ENCODE results near the gene CLSTN3.

The CLSTN3 gene

GRCh38 chr12:7101047-7101693 lies 29.0 kb upstream of the CLSTN3 start:
- no peaks in the 10 kb centered on the region for H3K36me3 ChIP-seq (replicated peaks; ENCODE audit: insufficient read depth, low read length)
- no peak overlapping the region for H3K4me3 ChIP-seq (ENCODE audit: low read length)
- no peaks in the 10 kb centered on the region for H3K9me2 ChIP-seq (replicated peaks; ENCODE audit: insufficient read depth, low read length)
- H3K27ac ChIP-seq (ENCODE audit: low read length), result no peak overlapping the region
- TF ChIP-seq EZH2 (optimal IDR thresholded peaks at IDR 0.05; ENCODE audit: low read depth, low read length), result no peak
- no peak for TF ChIP-seq EZH2phosphoT487 (IDR thresholded peaks at IDR 0.05; ENCODE audit: low read length)
- H3F3A ChIP-seq (ENCODE audit: insufficient read depth, low read length), result no peaks in the 10 kb centered on the region
- H3K79me2 ChIP-seq (ENCODE audit: low read length), result no peaks in the 10 kb centered on the region
- DNase-seq, result no peak
- no peaks in the 10 kb centered on the region for H4K20me1 ChIP-seq (ENCODE audit: insufficient read depth, low read length)
- no peaks in the 10 kb centered on the region for H3K9me3 ChIP-seq (replicated peaks; ENCODE audit: insufficient read depth, low read length)
- no peaks in the 10 kb centered on the region for H3K27me3 ChIP-seq (replicated peaks; ENCODE audit: insufficient read depth, low read length)
- no peak overlapping the region for H3K9ac ChIP-seq (ENCODE audit: low read length)
- no peaks in the 10 kb centered on the region for H3K4me1 ChIP-seq (ENCODE audit: low read length)
- no peak overlapping the region for H2AFZ ChIP-seq (ENCODE audit: low read length)
- no peak overlapping the region for H3K4me2 ChIP-seq (ENCODE audit: low read depth, low read length)

DNA sequence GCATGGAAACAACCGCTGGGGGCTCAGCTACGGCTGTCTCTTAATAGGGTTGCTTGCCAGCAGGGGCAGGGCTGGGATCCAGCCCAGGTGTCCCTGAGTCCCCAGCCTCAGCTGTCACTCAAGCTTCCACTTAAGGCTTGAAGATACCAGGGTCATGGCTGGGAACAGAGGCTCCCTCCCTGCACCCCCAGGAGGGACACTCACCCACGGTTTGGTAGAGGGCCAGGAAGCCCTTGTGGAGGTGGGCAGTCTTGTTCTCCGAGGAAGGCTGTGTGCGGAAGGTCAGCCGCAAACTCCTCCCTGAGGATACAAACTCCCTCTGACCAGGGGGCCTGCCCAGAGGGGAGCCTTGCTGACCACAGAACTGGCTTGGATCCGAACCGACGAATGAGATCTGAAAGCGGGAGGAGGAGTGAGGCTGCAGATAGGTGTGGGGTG lies 28.5 kb upstream of the CLSTN3 start:
- Histone ChIP-seq H3K4me3 (ENCODE audit: low read length) (no peak overlapping the region), H3K36me3 (replicated peaks; ENCODE audit: insufficient read depth, low read length) (no peaks in the 10 kb centered on the region), H2AFZ (ENCODE audit: low read length) (no peak overlapping the region), H3K9me2 (replicated peaks; ENCODE audit: insufficient read depth, low read length) (no peaks in the 10 kb centered on the region), H4K20me1 (ENCODE audit: insufficient read depth, low read length) (no peaks in the 10 kb centered on the region), H3K27ac (ENCODE audit: low read length) (no peak overlapping the region), H3K9me3 (replicated peaks; ENCODE audit: insufficient read depth, low read length) (no peaks in the 10 kb centered on the region), H3K9ac (ENCODE audit: low read length) (no peak overlapping the region), H3K79me2 (ENCODE audit: low read length) (no peaks in the 10 kb centered on the region), H3K27me3 (replicated peaks; ENCODE audit: insufficient read depth, low read length) (no peaks in the 10 kb centered on the region), H3F3A (ENCODE audit: insufficient read depth, low read length) (no peaks in the 10 kb centered on the region), H3K4me1 (ENCODE audit: low read length) (no peaks in the 10 kb centered on the region), H3K4me2 (ENCODE audit: low read depth, low read length) (no peak overlapping the region)
- TF ChIP-seq CTCF (IDR thresholded peaks at IDR 0.05; ENCODE audit: low read length), result no peak
- no peak for TF ChIP-seq EZH2 (optimal IDR thresholded peaks at IDR 0.05; ENCODE audit: low read depth, low read length)
- TF ChIP-seq EZH2phosphoT487 (IDR thresholded peaks at IDR 0.05; ENCODE audit: low read length), result no peak
- no peak for DNase-seq

GRCh38 chr12:7102582-7102981 lies 27.6 kb upstream of the CLSTN3 start:
- no peak overlapping the region for H3K4me2 ChIP-seq (ENCODE audit: low read depth, low read length)
- no peaks in the 10 kb centered on the region for H4K20me1 ChIP-seq (ENCODE audit: insufficient read depth, low read length)

More at GRCh38 chr12:7102582-7102981, 27.6 kb upstream of the CLSTN3 start:
- 0 out of 2 replicates have a peak, but pooled peaks cover under 1% of the 10 kb centered on the region for H3K4me1 ChIP-seq (ENCODE audit: low read length)
- TF ChIP-seq EZH2phosphoT487 (IDR thresholded peaks at IDR 0.05; ENCODE audit: low read length) (no peak), CTCF (IDR thresholded peaks at IDR 0.05; ENCODE audit: low read length) (no peak), EZH2 (optimal IDR thresholded peaks at IDR 0.05; ENCODE audit: low read depth, low read length) (no peak)
- DNase-seq, result no peak
- H3K79me2 ChIP-seq (ENCODE audit: low read length), result no peaks in the 10 kb centered on the region
- H3K4me3 ChIP-seq (ENCODE audit: low read length), result no peak overlapping the region
- no peak overlapping the region for H2AFZ ChIP-seq (ENCODE audit: low read length)
- H3K9ac ChIP-seq (ENCODE audit: low read length), result no peak overlapping the region
- H3F3A ChIP-seq (ENCODE audit: insufficient read depth, low read length), result peaks cover 1% of the 10 kb centered on the region; the same call in 1 of the 2 replicates
- H3K9me2 ChIP-seq (replicated peaks; ENCODE audit: insufficient read depth, low read length), result no peaks in the 10 kb centered on the region
- no peaks in the 10 kb centered on the region for H3K36me3 ChIP-seq (replicated peaks; ENCODE audit: insufficient read depth, low read length)
- no peaks in the 10 kb centered on the region for H3K27me3 ChIP-seq (replicated peaks; ENCODE audit: insufficient read depth, low read length)
- no peaks in the 10 kb centered on the region for H3K9me3 ChIP-seq (replicated peaks; ENCODE audit: insufficient read depth, low read length)
- H3K27ac ChIP-seq (ENCODE audit: low read length), result no peak overlapping the region
